Mucosa of rectum (tissue), 2 donors: ENCODE data around the gene NF1.

Experiments used
- H3K27ac ChIP-seq, 2 donors: one replicate each; pipeline ENCODE4 v1.7.0; 2013; ENCODE audit warnings: inconsistent platforms in 2 of 2, low read depth in 2 of 2, low read length in 2 of 2
- H3K27me3 ChIP-seq, 2 donors: one replicate each; pipeline ENCODE4 v1.7.0; 2013; ENCODE audit warnings: low read length in 2 of 2; ENCODE audit not compliant: control insufficient read depth in 2 of 2, insufficient read depth in 2 of 2
- H3K36me3 ChIP-seq, 2 donors: one replicate each; pipeline ENCODE4 v1.7.0; 2013; ENCODE audit warnings: low read length in 2 of 2; ENCODE audit not compliant: control insufficient read depth in 2 of 2, insufficient read depth in 2 of 2
- H3K4me1 ChIP-seq, 2 donors: one replicate each; pipeline ENCODE4 v1.7.0; 2013; ENCODE audit warnings: low read length in 2 of 2, mild to moderate bottlenecking in 1 of 2; ENCODE audit not compliant: control insufficient read depth in 2 of 2, insufficient read depth in 2 of 2
- H3K4me3 ChIP-seq, 2 donors: one replicate each; pipeline ENCODE4 v1.7.0; 2013; ENCODE audit warnings: low read length in 2 of 2
- H3K9ac ChIP-seq, 2 donors: one replicate each; pipeline ENCODE4 v1.7.0; 2013; ENCODE audit warnings: low read length in 2 of 2, low read depth in 1 of 2, mild to moderate bottlenecking in 1 of 2
- H3K9me3 ChIP-seq, 2 donors: one replicate each; pipeline ENCODE4 v1.7.0; 2013; ENCODE audit warnings: low read length in 2 of 2; ENCODE audit not compliant: control insufficient read depth in 2 of 2
- donor health status: healthy.
- donor health status: Normal muscosa, but diverticular disease.

The NF1 gene

DNA sequence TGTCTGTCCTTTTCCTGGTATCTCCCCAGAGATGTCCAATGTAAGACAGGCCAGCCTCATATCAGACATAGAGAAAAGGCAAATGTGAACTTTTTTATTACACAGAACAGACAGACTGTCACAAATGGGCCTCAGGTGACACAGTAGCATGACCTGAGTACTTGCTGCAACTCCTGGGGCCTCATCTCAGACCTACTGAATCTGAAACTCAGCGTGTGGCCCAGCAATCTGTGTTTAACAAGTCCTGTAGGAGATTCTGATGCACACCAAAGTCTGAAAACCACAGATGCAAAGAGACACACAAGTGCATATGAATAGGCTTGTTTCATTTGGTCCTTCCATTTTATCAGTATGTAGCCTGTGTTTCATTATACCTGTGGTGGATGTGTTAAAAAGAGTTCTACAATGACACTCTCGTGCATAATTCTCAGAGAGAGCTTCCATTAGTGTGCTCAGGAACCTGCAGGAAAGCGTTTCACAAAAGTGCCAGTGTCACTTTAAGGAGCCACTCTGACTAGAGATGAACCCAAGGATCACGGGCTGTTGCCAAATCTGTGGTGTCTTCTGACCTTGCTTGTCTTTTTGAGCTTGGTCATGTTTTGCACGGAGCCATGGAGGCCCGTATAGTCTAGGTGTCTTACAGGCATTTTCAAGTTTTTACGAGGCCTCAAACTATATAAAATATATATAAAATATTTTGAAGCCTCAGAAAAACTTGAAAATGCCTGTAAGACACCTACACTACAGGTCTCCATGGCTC is 33.8 kb upstream of the NF1 start:
- no peaks in the 10 kb centered on the region for H3K9me3 ChIP-seq
- H3K4me1 ChIP-seq, result peaks cover 0 to 5% of the 10 kb centered on the region in 2 donors
- no peak overlapping the region for H3K4me3 ChIP-seq
- H3K27ac ChIP-seq, result no peak overlapping the region
- no peaks in the 10 kb centered on the region for H3K27me3 ChIP-seq
- no peak overlapping the region for H3K9ac ChIP-seq
- no peaks in the 10 kb centered on the region for H3K36me3 ChIP-seq

DNA sequence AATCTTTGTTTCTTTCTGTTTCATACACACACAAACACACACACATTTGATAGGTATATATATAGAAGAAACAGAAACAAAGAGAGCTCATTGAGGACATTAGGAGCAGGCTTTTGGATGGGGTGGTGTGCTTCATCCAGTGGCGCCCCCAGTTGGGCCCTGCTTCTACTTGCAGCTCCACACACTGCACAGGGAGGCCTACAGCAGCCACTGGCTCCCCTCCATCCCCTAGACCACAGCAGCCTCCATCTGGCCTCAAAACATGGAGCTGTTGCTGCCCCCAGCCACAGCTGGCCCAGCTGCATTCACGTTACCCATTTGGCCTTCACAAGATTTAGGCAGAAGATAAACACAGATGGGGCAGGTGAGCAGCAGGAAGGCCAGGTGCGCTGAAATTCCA is 33.1 kb upstream of the NF1 start:
- peaks cover 0 to 5% of the 10 kb centered on the region in 2 donors for H3K4me1 ChIP-seq
- H3K27ac ChIP-seq, result no peak overlapping the region
- H3K9me3 ChIP-seq, result no peaks in the 10 kb centered on the region
- no peak overlapping the region for H3K9ac ChIP-seq
- no peak overlapping the region for H3K4me3 ChIP-seq
- H3K36me3 ChIP-seq, result no peaks in the 10 kb centered on the region
- no peaks in the 10 kb centered on the region for H3K27me3 ChIP-seq

DNA sequence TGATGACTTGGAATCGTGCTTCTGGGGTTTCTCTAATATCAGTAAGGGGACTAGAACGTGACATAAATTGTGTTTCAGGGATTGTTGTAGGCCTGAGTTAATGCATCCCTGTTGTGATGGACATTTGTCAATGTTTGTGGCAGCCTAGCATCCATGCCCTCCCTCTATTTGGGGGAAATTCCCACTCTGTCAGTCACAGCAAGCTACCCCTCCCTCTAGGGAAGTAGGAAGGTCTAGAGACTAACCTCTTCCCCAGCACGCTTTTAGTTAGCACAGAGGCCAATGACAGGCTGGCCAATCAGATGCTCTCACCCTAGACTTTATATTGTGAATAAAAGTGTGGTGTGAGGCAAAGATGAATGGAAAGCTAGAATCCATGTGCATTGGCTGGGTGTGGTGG is 32.4 kb upstream of the NF1 start:
- Histone ChIP-seq H3K4me1 (peaks cover 0 to 8% of the 10 kb centered on the region in 2 donors), H3K36me3 (no peaks in the 10 kb centered on the region), H3K9me3 (no peaks in the 10 kb centered on the region), H3K27ac (no peak overlapping the region), H3K9ac (no peak overlapping the region), H3K4me3 (no peak overlapping the region), H3K27me3 (no peaks in the 10 kb centered on the region)

DNA sequence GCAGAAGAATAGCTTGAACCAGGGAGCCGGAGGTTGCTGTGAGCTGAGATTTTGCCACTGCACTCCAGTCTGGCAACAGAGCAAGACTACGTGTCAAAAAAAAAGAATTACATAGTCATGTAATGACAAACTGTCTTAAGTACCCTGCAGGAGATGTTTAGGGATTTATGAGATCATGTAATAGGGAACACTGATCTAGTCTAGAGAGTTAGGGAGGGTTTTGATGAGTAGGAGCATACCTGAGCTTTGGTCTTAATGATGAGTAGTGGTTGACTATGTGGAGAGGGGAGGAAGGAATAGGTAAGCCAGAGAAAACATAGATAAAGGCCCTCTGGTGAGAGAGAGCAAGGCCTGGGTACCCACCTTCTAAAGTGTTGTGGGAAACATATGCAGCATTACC is 30.1 kb upstream of the NF1 start:
- Histone ChIP-seq H3K9me3 (no peaks in the 10 kb centered on the region), H3K4me3 (no peak overlapping the region), H3K27me3 (no peaks in the 10 kb centered on the region), H3K27ac (no peak overlapping the region), H3K36me3 (no peaks in the 10 kb centered on the region), H3K4me1 (peaks cover 0 to 16% of the 10 kb centered on the region in 2 donors), H3K9ac (no peak overlapping the region)

DNA sequence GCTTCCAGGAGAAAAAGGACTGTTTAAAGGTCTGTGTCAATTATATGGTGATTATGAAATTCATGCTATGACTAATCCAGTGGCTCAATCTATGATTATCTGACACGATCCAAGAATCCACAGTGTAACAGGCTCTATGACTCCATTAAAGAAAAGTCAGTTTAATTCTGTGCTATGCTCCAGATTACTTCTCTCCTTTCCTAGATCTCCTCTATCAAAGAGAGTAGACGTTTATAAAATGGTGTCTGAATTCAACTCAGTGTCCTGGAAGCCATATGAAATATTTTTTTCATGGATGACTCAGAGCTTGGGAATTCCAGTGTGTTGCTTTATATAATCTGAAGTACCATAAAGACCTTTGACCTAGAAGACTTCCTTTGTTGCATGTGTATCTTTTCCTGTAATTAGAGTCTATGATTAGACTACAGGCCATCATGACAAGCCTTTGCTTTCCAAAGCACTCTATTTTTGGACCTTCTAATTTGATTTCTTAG is 27.0 kb upstream of the NF1 start:
- H3K9ac ChIP-seq, result no peak overlapping the region
- no peaks in the 10 kb centered on the region for H3K27me3 ChIP-seq
- H3K4me3 ChIP-seq, result peak overlapping the region; percentile 6 to 22
- peaks cover 0 to 16% of the 10 kb centered on the region in 2 donors for H3K4me1 ChIP-seq
- H3K27ac ChIP-seq, result peak overlapping the region; percentile 62 to 67
- no peaks in the 10 kb centered on the region for H3K36me3 ChIP-seq
- H3K9me3 ChIP-seq, result no peaks in the 10 kb centered on the region

DNA sequence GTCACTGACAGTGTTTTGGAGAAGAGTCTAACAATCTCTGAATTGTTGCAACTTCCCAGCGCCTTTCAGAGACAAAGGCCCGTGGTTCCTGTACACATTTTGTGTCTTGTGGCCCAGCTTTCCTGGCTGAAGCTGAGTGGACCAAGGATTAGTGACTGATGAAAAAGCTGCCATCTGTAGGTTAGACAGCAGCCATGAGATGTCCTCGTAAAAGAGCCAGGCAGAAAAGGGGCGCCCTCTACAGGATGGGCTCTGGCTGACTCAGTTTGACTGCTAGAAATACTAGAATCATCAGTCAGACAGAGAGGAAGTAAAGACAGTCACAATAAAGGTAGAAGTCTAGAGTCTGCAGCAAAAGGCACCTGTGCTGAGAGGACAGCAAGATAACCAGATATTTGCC is 26.5 kb upstream of the NF1 start:
- Histone ChIP-seq H3K4me3 (no peak overlapping the region), H3K27me3 (no peaks in the 10 kb centered on the region), H3K9ac (no peak overlapping the region), H3K36me3 (no peaks in the 10 kb centered on the region), H3K9me3 (no peaks in the 10 kb centered on the region), H3K27ac (peak overlapping the region; percentile 62 to 67), H3K4me1 (peaks cover 0 to 12% of the 10 kb centered on the region in 2 donors)

DNA sequence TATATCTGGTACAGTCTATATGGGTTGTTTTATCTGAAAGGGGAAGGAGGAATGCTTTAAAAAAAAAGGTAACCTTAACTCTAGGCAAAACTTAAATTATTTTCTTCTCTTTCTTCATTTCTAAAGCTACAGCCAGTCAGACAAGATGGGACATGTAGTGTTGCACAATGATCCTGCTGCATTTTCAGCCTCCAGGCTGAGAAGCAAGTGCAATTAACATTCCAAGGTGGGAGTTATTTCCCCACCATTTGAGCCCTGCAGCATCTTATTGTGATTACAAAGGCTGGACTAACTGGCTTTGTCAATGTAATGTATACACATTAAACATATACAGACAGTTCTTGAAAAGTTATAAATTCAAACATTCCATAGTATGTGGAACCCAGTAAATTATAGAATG is 22.6 kb upstream of the NF1 start:
- Histone ChIP-seq H3K4me3 (no peak overlapping the region), H3K27me3 (no peaks in the 10 kb centered on the region), H3K36me3 (no peaks in the 10 kb centered on the region), H3K9ac (no peak overlapping the region), H3K27ac (no peak overlapping the region), H3K4me1 (peaks cover 0 to 11% of the 10 kb centered on the region in 2 donors), H3K9me3 (no peaks in the 10 kb centered on the region)

DNA sequence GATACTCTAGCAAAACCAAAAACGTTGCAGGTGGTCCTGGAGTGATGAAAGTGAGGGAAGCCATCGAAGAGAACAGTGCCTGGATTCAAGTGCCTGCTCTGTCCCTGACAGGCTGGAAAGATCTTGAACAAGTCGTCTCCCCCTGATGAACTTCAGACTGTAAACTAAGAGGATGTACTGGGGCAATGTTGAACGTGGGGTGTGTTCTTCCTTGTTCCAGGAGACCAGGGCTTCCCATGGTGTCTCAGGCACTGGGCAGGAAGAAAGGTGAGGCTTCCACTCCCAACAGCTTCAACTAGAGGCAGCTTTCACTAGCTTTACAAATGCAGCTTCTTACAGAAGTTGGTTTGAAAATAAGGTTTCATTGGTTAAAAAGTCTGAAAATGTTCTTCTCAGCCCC is 21.4 kb upstream of the NF1 start:
- H3K27ac ChIP-seq, result no peak overlapping the region
- no peaks in the 10 kb centered on the region for H3K36me3 ChIP-seq
- H3K9ac ChIP-seq, result no peak overlapping the region
- H3K27me3 ChIP-seq, result no peaks in the 10 kb centered on the region
- H3K4me3 ChIP-seq, result no peak overlapping the region
- H3K4me1 ChIP-seq, result peaks cover 0 to 6% of the 10 kb centered on the region in 2 donors
- H3K9me3 ChIP-seq, result no peaks in the 10 kb centered on the region

DNA sequence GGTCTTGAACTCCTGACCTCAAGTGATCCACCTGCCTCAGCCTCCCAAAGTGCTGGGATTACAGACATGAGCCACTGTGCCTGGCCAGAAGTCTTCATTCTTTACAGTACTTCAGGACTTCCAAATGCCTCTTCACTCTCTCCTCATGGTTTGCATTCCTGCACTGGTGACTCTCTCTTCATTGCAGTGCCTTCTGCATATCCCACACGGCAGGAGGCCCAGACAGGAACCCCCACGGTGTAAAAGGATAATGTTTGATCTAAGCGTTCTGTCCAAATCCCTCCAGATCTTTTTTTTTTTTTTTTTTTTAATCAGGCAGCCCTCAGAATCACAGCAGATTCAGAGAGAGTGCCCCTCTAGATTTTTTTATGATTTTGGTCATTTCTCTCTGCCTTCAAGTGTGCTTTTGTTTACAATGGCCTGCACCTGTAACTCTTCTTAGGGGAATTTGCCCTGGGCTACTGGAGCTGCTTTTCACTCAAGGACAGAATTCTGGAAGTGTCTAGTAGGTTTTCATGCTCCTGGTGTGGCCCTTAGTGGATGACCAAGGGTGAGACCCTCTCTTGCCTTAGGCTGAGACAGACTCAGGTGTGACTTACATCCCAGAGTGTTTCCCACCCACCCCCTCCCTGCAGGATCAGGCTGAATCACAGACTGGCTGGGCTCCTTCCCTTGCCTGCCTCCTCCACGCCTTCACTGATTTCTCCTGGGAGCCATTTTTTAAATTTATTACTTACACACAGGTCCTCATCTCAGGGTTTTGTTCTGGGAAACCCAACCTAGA is 19.8 kb upstream of the NF1 start:
- no peaks in the 10 kb centered on the region for H3K9me3 ChIP-seq
- no peak overlapping the region for H3K27ac ChIP-seq
- H3K4me3 ChIP-seq, result no peak overlapping the region
- no peaks in the 10 kb centered on the region for H3K36me3 ChIP-seq
- H3K4me1 ChIP-seq, result peaks cover 0 to 3% of the 10 kb centered on the region in 2 donors
- H3K9ac ChIP-seq, result no peak overlapping the region
- H3K27me3 ChIP-seq, result no peaks in the 10 kb centered on the region

DNA sequence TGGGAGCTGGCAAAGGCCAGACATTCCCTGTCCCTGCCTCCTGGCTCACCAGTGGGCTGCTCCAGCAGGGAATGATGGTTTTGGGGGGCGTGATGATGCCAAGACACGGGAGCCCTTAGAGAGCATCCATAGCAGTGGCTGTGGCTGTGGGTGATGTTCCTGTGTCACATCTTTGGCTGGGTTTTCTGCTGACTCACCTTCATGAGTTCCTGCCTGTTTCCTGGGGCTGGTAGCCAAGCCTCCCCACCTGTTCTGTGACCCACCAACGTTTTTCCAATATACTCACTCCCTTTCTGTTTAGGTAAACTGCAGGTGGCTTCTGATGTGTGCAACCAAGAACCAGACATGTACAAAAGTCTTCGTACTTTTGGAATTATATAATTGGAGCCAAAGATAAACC is 16.5 kb upstream of the NF1 start:
- Histone ChIP-seq H3K27ac (no peak overlapping the region), H3K36me3 (no peaks in the 10 kb centered on the region), H3K27me3 (no peaks in the 10 kb centered on the region), H3K9me3 (no peaks in the 10 kb centered on the region), H3K4me1 (peaks cover 0 to 3% of the 10 kb centered on the region in 2 donors), H3K4me3 (no peak overlapping the region), H3K9ac (no peak overlapping the region)
